Embryonic facial prominence (tissue), 1 donor: ENCODE data around the gene RPTN.

Source experiments
- DNase-seq: peaks from one replicate; pipeline ENCODE4 v3.0.0-alpha.2; 2016; ENCODE audit errors: extremely low spot score

RPTN gene

DNA sequence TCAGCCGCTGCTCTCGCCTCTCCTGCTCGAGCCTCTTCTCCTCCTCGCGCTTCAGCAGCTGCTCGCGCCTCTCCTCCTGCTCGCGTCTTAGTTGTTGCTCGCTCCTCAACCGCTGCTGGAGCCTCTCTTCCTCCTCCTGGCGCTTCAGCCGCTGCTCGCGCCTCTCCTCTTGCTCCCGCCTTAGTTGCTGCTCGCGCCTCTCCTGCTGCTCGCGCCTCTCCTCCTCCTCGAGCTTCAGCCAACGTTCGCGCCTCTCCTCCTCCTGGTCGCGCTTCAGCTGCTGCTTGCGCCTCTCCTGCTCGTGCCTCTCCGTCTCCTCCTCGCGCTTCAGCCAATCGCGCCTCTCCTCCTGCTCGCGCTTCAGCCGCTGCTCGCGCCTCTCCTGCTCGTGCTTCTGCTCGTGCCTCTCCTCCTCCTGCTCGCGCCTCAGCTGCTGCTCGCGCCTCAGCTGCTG lies 47.5 kb downstream of the RPTN start:
- DNase-seq = peak; percentile 16

DNA sequence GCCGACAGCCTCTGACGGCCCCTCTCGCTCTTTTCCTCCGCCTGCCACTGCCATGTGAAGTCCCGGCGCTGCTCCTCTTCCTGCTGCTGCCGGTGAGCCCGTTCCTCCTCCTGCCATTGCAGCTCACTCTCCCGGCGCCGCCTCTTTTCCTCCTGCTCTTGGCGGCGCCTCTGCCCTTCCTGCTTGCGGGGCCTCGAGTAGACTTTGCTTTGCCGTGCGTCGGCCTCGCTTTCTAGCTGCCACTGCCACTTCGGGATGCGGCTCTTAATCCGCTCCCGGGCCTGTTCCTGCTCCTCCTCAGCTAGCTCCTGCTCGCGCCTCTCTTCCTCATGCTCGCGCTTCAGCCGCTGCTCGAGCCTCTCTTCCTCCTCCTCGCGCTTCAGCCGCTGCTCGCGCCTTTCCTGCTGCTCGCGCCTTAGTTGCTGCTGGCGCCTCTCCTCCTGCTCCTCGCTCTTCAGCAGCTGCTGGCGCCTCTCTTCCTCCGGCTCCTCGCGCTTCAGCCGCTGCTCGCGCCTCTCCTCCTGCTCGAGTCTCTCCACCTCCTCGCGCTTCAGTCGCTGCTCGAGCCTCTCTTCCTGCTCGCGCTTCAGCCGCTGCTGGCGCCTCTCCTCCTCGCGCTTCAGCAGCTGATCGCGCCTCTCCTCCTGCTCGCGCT lies 48.0 kb downstream of the RPTN start:
- DNase-seq = no peak

DNA sequence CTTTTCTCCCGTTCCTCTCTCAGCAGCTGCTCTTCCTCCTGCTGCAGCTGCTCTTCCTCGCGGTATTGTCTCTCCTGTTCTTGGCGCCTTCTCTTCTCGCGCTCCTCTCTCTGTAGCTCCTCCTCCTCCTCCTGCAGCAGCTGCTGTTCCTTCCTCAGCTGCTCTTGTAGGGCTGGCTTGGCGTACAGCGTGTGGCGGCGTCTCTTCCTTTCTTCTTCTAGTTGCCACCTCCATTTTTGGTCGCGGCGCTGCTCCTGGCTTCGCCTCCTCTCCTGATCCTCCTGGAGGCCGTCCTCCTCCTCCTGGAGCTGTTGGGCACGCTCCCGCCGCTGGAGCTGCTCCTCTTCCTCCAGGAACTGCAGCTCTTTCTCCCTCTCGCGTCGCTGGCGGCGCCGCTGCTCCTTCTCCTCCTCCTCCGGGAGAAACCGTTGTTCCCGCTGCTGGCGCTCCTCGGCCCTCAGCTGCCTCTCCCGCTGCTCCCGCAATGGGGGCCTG lies 48.6 kb downstream of the RPTN start:
- no peak for DNase-seq

DNA sequence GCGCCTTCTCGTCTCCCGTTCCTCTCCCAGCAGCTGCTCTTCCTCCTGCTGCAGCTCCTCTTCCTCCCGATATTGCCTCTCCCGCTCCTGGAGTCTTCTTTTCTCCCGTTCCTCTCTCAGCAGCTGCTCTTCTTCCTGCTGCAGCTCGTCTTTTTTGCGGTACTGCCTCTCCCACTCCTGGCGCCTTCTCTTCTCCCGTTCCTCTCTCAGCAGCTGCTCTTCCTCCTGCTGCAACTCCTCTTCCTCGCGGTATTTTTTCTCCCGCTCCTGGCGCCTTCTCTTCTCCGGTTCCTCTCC lies 49.1 kb downstream of the RPTN start:
- no peak for DNase-seq

DNA sequence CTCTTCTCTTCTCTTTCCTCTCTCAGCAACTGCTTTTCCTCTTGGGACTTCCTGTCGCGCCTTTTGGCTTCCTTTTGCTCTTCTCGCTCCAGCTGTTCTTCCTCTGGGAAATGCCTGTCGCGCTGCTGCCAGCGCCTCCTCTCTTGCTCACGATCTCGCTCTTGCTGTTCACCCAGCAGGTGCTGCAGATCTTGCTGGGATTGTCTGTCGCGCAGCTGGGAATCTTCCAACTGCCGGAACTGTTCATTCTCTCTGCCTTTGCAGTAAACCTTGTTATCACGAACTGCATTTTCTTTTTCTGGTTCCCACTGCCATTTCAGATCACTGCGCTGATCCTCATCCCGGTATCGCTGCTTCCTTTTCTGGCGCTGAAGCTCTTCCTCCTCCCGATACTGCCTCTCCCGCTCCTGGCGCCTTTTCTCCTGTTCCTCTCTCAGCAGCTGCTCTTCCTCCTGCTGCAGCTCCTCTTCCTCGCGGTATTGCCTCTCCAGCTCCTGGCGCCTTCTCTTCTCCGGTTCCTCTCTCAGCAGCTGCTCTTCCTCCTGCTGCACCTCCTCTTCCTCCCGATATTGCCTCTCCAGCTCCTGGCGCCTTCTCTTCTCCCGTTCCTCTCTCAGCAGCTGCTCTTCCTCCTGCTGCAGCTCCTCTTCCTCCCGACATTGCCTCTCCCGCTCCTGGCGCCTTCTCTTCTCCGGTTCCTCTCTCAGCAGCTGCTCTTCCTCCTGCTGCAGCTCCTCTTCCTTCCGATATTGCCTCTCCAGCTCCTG lies 49.6 kb downstream of the RPTN start:
- no peak for DNase-seq

DNA sequence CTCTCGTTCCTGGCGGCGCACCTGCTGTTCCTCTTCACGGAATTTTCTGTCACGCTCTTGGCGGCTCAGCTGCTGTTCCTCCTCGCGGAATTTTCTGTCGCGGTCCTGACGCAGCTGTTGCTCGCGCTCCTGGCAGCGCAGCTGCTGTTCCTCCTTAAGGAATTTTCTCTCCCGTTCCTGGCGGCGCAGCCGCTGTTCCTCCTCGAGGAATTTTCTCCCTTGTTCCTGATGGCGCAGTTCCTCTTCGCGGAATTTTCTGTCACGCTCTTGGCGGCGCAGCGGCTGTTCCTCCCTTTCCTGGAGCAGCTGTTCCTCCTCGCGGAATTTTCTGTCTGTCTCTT lies 50.2 kb downstream of the RPTN start:
- no peak for DNase-seq

DNA sequence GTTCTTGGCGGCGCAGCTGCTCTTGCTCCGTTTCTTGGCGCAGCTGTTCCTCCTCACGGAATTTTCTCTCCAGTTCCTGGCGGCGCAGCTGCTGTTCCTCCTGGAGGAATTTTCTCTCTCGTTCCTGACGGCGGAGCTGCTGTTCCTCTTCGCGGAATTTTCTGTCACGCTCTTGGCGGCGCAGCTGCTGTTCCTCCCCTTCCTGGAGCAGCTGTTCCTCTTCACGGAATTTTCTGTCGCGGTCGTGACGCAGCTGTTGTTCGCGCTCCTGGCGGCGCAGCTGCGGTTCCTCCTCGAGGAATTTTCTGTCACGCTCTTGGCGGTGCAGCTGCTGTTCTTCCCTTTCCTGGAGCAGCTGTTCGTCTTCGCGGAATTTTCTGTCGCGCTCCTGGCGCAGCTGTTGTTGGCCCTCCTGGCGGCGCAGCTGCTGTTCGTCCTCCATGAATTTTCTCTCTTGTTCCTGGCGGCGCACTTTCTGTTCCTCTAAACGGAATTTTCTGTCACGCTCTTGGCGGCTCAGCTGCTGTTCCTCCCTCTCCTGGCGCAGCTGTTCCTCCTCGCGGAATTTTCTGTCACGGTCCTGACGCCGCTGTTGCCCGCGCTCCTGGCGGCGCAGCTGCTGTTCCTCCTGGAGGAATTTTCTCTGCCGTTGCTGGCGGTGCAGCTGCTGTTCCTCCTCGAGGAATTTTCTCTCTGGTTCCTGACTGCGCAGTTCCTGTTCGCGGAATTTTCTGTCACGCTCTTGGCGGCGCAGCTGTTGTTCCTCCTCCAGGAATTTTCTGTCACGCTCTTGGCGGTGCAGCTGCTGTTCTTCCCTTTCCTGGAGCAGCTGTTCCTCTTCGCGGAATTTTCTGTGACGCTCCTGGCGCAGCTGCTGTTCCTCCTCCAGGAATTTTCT lies 50.8 kb downstream of the RPTN start:
- no peak for DNase-seq

DNA sequence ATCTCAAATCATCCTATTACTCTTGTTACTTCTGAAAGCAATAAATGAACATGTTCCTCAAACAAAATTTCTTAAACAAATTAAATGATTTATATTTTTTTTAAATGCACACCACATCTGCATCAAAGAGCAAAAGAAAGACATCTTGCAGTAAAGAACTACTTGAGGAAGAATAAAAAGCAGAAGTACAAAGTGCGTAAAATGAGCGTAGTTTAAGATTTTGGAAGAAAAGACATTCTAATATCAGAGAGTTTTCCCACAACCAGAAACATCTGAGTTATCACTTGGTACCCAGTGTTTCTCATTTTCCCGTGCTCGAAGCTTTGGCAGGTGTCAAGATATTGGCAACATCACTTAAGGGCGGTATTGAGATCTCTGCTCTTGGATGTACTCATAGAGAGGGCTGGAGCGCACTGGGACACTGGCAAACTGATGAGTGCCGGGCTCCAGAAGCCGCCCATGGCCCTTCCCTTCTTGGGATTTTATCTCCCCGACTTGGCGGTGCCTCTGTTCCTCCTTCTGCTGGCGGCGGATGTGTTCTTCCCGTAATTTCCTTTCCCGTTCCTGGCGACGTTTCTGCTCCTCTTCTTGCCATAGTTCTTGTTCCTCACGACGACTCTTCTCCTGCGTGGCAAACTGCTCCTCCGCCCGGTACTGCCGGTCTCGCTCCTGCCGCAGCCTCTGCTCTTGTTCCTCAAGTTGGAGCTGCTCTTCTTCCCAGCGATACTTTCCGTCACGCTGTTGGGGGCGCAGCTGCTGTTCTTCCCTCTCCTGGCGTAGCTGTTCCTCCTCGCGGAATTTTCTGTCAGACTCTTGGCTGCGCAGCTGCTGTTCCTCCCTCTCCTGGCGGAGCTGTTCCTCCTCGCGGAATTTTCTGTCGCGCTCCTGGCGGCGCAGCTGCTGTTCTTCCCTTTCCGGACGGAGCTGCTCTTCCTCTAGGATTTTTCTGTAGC lies 51.7 kb downstream of the RPTN start:
- DNase-seq = no peak

DNA sequence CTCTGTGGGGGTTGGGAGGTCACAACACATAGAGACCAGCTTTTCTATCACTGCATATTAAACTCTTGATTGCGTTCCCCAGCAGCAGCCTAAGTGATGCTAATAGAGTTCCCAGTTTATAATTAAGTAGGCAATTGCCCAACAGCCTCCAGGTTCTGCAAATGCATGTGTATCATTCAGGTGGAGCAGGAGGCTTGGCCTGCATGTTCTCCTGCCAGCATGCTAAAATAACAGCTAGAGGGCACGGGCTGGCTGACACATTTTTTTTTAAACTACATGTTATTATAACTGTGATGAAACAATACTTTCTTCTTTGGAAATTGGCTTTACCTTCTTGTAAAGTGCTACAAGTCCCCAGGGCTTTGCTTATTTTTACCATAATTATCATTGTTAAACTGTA lies 54.2 kb downstream of the RPTN start:
- no peak for DNase-seq
